Hepatocyte (in vitro differentiated cells): ENCODE results near the gene ATP8B2. TPM values are rescaled to one million over a fixed set of nuclear protein-coding genes. Genes with fewer than 3 reads are reported as not detected.

Experiments used
- DNase-seq: peaks from one replicate; pipeline ENCODE4 v3.0.0-alpha.2; 2016; ENCODE audit warnings: low spot score
- H2AFZ ChIP-seq: fragments of 200-600 bp; sonication (generic); 2 replicates; pipeline ENCODE4 v1.6.0; 2016; ENCODE audit warnings: antibody characterized with exemption, mild to moderate bottlenecking
- H3K27ac ChIP-seq: fragments of 200-600 bp; sonication (generic); 2 replicates; pipeline ENCODE4 v1.5.1; 2016; ENCODE audit warnings: mild to moderate bottlenecking
- H3K27me3 ChIP-seq: fragments of 200-600 bp; sonication (generic); 2 replicates; pipeline ENCODE4 v1.6.1; 2016
- H3K36me3 ChIP-seq: fragments of 200-600 bp; sonication (generic); replicated peaks from 2 replicates; pipeline ENCODE4 v1.5.1; 2016; ENCODE audit warnings: low read depth; ENCODE audit not compliant: insufficient read depth
- H3K4me1 ChIP-seq: fragments of 200-600 bp; sonication (generic); 2 replicates; pipeline ENCODE4 v1.5.1; 2016; ENCODE audit warnings: mild to moderate bottlenecking, moderate library complexity; ENCODE audit not compliant: insufficient read depth
- H3K4me2 ChIP-seq: fragments of 200-600 bp; sonication (generic); 2 replicates; pipeline ENCODE4 v1.6.0; 2016
- H3K4me3 ChIP-seq: fragments of 200-600 bp; sonication (generic); 2 replicates; pipeline ENCODE4 v1.5.1; 2016; ENCODE audit warnings: mild to moderate bottlenecking
- H3K79me2 ChIP-seq: fragments of 200-600 bp; sonication (generic); 2 replicates; pipeline ENCODE4 v1.6.0; 2017; ENCODE audit warnings: mild to moderate bottlenecking
- H3K9me2 ChIP-seq: fragments of 200-600 bp; sonication (generic); replicated peaks from 2 replicates; pipeline ENCODE4 v1.6.0; 2017; ENCODE audit warnings: mild to moderate bottlenecking; ENCODE audit not compliant: insufficient read depth
- H3K9me3 ChIP-seq: fragments of 200-600 bp; sonication (generic); 2 replicates; pipeline ENCODE4 v1.5.1; 2016; ENCODE audit warnings: low read depth, mild to moderate bottlenecking
- H4K20me1 ChIP-seq: fragments of 200-600 bp; sonication (generic); 2 replicates; pipeline ENCODE4 v1.6.0; 2016; ENCODE audit warnings: mild to moderate bottlenecking; ENCODE audit not compliant: insufficient read depth, poor library complexity, severe bottlenecking
- CTCF ChIP-seq: fragments of 200-600 bp; sonication (generic); IDR thresholded peaks from 2 replicates; pipeline ENCODE4 v1.5.1; 2016; ENCODE audit warnings: antibody characterized with exemption, mild to moderate bottlenecking; ENCODE audit not compliant: poor library complexity
- EZH2 ChIP-seq: fragments of 200-600 bp; sonication (generic); IDR thresholded peaks from 2 replicates; pipeline ENCODE4 v1.6.1; 2016; ENCODE audit warnings: antibody characterized with exemption, mild to moderate bottlenecking, borderline replicate concordance
- EZH2phosphoT487 ChIP-seq: fragments of 200-600 bp; sonication (generic); IDR thresholded peaks from one replicate; pipeline ENCODE4 v1.6.1; 2018; ENCODE audit warnings: antibody characterized with exemption, mild to moderate bottlenecking, low read depth, moderate library complexity; ENCODE audit not compliant: unreplicated experiment, severe bottlenecking
- WGBS: methylation state at CpG from one replicate; pipeline ENCODE4 v1.1.6; 2016; ENCODE audit warnings: low lambda C conversion rate; ENCODE audit errors: missing lambda C conversion rate; 5-methylcytosine and 5-hydroxymethylcytosine counted together
- polyA plus RNA-seq: library from polyadenylated mRNA; unstranded; fragments of >200 nt; fragmentation: Nextera tagmentation; extraction: Ambion mirVana; gene quantifications from 2 replicates; pipeline ENCODE4 v1.2.1, GENCODE V29; 2016
- total RNA-seq: library from RNA; depleted of rRNA; stranded (reverse); fragments of >200 nt; gene quantifications from 2 replicates; pipeline ENCODE4 v1.2.3, GENCODE V29; 2014

ATP8B2 gene
- total and polyA plus RNA-seq, 2 experiments from 2014 or later = 8.7 to 42.0 TPM

GRCh38 chr1:154386643-154387352 is 61.5 kb downstream of the ATP8B2 start:
- peaks cover 4% of the 10 kb centered on the region for H3K4me1 ChIP-seq
- no peaks in the 10 kb centered on the region for H3K27me3 ChIP-seq
- DNase-seq = peak; percentile 59
- H3K9me3 ChIP-seq = no peaks in the 10 kb centered on the region
- 59% methylated on average over 11 of the region's 11 CpGs for WGBS
- H3K9me2 ChIP-seq = no peaks in the 10 kb centered on the region
- no peaks in the 10 kb centered on the region for H4K20me1 ChIP-seq
- peak overlapping the region; percentile 62 for H2AFZ ChIP-seq
- no peak overlapping the region for H3K4me3 ChIP-seq
- peak overlapping the region; percentile 92 for H3K27ac ChIP-seq
- H3K4me2 ChIP-seq = peak overlapping the region; percentile 66
- TF ChIP-seq EZH2 (no peak), CTCF (no peak), EZH2phosphoT487 (no peak)
- no peaks in the 10 kb centered on the region for H3K79me2 ChIP-seq
- H3K36me3 ChIP-seq = no peaks in the 10 kb centered on the region

GRCh38 chr1:154391086-154391770 is 65.9 kb downstream of the ATP8B2 start:
- H3K4me1 ChIP-seq = peaks cover 2% of the 10 kb centered on the region
- no peak overlapping the region for H2AFZ ChIP-seq
- no peaks in the 10 kb centered on the region for H3K79me2 ChIP-seq
- H3K36me3 ChIP-seq = no peaks in the 10 kb centered on the region
- H3K4me2 ChIP-seq = no peak overlapping the region
- no peak overlapping the region for H3K4me3 ChIP-seq
- H3K27ac ChIP-seq = no peak overlapping the region
- H4K20me1 ChIP-seq = no peaks in the 10 kb centered on the region
- no peak for TF ChIP-seq EZH2
- no peak for TF ChIP-seq CTCF
- no peak for TF ChIP-seq EZH2phosphoT487
- no peaks in the 10 kb centered on the region for H3K9me2 ChIP-seq
- no peak for DNase-seq
- WGBS = 80% methylated on average over 9 of the region's 9 CpGs
- H3K27me3 ChIP-seq = no peaks in the 10 kb centered on the region
- H3K9me3 ChIP-seq = no peaks in the 10 kb centered on the region

GRCh38 chr1:154398141-154398540 is 72.8 kb downstream of the ATP8B2 start:
- Histone ChIP-seq H3K27ac (no peak overlapping the region), H3K9me3 (no peaks in the 10 kb centered on the region)
- WGBS = 56% methylated on average over 4 of the region's 4 CpGs

More at GRCh38 chr1:154398141-154398540, 72.8 kb downstream of the ATP8B2 start:
- Histone ChIP-seq H3K27me3 (no peaks in the 10 kb centered on the region), H2AFZ (no peak overlapping the region), H3K4me2 (no peak overlapping the region), H3K79me2 (no peaks in the 10 kb centered on the region), H4K20me1 (no peaks in the 10 kb centered on the region), H3K4me1 (no peaks in the 10 kb centered on the region), H3K36me3 (no peaks in the 10 kb centered on the region), H3K9me2 (no peaks in the 10 kb centered on the region), H3K4me3 (no peak overlapping the region)
- DNase-seq = no peak
- TF ChIP-seq EZH2phosphoT487 (no peak), EZH2 (no peak), CTCF (no peak)
